GM19372 (cell line): ENCODE results near the gene IQSEC1.

ENCODE experiments used
- ATAC-seq: cut with Tn5 transposase; IDR thresholded peaks from one replicate; pipeline ENCODE4 v1.9.1; 2021; ENCODE audit warnings: mild to moderate bottlenecking, low read depth, moderate library complexity; ENCODE audit not compliant: unreplicated experiment

IQSEC1 gene

DNA sequence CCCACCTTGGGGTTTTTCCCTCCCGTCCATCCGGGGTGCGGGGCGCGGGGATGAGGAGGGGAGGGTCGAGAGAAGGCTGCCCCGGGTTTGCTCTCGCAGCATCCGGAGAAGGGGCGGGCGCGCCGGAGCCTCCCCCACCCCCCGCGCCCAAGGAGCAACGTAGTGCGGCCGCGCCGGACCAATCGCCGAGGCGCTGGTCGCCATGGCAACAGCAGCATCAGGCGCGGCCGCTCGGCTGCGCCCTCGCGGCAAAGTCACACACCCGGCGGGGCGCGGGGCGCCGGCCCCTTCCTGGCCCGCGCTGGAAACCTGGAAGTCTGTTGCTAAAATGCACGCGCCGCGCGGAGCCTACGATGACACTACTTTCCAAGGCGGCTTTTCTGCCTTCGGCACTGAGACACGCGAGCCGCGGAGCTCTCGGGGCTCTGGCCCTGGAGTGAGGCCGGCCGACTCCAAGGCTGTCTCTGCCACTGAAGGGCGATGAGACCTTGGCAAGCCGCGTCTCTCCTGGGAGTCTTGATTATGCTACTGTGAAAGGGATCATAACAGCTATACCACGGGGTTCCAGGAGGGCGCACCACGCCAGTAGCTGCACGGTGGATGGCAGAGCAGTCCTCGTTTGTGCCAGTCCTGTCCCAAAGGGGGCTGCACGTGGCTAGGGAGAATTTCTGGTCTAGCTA is at the start of gene IQSEC1:
Gene IQSEC1 (minus strand): TSS at position 104 of the 680 bp plus-strand sequence. CDS start 415 bp downstream, outside the sequence.
- peak; percentile 50 for ATAC-seq

DNA sequence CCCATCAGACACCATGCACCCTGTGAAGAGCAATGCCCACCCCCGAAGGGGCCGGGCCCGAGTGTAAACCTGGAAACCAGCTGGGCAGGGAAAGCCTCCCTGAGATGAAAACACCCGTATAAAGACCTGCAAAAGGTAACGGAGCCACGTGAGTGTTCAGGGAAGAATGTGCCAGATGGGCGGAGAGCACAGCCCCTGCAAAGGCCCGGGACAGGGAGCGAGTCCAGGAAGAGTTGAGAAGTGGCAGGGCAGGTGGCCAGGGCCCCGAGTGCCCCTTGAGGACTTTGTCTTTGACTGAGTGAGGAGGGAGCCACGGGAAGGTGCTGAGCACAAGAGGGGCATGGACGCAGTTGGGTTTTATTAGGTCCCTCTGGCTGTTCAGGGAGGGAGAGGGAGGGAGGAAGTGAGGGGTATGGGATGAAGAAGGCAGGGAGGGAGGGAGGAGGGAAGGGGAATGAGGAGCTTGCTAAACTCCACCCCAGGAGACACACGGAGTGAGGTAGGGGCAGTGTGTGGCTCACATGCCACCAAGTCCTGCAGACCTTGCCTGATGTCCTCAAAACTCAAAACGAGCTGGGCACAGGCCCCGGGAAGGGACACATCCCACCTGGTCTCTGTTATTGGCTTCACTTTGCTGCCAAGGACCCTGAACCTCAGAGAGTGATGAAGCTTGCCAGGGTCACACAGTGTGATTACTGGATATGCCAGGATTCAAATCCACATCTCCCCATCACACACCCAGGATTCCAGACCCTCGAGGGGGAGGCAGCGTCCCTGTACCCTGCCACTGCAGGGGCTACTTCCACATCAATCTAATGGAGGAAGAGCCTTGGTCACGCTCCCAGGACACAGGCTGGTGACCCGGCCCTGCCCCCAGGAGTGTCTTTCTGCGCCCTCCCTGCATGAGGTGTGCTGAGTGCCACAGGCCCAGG is 49.1 kb upstream of the IQSEC1 start:
- no peak for ATAC-seq

DNA sequence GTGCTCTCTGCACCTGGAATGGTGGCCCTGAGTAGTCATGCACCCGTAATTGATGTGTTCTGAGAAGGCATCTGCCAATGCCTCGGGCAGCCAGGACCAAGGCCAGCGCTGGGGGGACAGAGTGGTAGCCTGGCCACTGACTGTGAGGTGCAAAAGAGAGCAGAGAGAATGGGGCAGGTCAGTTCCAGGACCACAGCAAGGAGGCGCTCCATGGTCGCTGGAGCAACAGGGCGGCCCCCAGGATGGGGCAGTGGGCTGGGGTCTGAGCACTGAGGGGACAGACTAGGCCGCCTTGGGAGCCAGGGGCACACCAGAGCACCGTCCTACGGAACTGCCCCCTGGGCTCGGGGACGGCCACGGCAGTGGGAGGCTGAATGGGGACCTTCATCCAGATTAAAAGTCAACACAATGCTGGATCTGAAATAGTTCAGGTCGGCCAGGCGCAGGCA is 48.3 kb upstream of the IQSEC1 start:
- ATAC-seq, result no peak

DNA sequence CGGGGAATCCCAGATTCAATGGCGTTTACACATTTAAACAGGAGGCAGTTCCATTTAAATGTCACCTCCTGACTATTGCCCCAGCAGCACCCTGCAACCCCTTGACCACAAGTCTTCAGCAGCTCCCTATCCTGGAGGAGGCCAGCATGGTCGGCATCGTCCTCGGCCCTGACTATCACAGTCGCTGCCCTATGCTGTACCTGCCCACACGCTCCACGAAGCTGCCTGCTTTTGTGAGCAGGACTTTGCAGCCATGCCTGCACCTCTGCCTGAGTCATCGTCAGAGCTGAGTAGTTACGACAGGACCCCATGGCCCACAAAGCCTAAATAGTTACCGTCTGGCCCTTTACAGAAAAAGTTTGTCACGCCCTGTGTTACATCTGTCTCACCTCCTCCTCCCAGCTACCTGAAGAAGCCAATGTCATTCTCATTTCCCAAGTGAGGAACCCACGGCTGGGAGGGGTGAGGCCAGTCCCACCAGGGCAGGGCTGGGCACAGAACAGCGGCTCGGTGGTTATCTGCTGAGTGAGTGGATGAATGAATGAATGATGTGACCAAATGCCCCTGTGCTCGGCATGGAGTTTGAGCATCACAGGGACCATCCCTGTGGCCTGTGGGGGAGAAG is 47.8 kb upstream of the IQSEC1 start:
- ATAC-seq, result no peak

DNA sequence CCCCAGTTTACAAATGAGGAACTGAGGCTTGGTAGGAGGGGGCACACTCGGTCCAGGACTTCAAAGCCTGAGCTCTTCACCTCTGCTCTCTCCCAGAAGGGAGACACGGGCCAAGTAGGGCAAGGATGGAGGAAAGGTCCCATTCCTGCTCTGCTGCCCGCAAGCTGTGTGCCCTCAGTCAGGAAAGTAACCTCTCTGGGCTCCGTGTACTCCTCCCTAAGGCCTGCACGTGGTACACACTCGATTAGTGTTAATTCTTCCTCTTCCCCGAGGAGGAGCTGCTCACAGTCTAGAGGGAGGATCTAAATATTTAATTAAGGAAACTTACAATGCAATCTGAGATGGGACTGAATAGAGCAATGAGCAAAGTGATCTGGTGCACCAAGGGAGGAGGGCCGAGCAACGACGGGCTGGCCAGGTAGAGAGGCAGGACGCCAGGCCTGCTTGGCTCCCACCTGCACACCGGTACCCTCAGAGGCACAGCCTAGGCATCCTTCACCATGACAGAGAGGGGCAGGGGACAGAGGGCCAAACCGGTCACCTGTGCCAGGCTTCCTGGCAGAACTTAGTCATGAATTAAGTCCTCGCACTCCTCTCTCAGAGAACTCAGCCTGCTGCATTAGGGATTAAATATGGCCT is 47.2 kb upstream of the IQSEC1 start:
- ATAC-seq, result no peak

DNA sequence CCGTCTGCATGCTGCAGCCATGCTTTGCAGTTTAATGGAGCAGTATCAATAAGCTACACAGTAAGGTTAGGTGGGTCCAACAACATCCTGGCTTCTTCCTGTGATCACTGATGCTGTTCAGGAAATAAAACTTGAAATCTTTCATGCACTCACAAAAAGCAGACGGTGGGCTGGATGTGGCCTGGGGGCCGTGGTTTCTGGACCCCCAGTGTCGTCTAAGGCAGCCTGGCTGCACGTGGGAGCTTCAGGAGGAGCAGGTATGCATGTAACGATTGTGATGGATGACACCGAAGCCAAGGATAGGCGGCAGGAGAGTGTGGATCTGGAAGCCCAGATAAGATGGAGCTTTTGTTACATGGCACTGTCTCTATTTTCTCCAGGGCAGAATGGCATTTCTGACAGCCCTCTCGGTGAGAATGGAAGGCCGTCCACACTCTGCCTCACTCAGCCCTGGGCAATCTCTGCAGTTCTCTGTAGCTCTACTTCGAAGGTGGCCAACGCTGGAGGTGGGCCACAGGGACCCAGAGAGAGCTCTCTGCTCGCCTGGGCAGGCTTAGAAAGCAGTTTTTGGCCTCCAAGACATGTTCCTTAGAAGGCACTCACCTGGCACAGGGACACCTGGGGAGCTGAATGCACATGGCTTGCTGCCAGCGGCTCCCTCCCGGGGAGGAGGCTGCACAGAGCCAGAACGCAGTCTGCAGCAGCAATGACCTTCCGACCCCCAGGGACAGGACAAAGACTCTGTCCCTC is 46.4 kb upstream of the IQSEC1 start:
- ATAC-seq, result no peak

DNA sequence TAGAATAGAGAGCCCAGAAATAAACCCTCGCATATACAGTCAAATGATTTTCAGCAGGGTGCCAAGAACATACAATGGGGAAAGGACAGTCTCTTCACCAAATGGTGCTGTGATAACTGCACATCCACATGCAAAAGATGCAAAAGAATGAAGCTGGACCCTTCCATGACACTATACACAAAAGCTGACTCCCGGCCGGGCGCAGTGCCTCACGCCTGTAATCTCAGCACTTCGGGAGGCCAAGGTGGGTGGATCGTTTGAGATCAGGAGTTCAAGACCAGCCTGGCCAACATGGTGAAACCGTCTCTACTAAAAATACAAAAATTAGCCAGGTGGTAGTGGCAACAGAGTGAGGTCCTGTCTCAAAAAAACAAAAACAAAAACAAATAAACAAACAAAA is 43.2 kb upstream of the IQSEC1 start:
- ATAC-seq, result no peak

DNA sequence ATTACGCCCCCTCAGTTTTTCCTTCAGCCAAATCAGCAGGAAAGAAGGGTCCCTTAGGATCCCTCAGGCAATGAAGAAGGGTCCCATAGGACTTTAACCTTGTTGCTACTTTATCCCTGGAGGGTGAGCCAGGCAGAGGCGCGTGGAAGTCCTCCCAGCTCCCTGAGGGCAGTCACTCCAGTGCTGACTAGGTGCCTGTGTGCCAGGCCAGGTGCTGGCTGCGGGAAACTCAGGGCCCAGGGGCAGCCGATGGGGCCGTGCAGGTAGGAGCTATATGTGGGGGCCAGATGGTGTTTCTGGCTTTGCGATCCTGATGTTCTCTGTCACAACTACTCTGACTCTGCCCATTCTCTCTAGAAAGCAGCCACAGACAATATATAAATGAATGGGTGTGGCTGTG is 42.8 kb upstream of the IQSEC1 start:
- ATAC-seq, result no peak

DNA sequence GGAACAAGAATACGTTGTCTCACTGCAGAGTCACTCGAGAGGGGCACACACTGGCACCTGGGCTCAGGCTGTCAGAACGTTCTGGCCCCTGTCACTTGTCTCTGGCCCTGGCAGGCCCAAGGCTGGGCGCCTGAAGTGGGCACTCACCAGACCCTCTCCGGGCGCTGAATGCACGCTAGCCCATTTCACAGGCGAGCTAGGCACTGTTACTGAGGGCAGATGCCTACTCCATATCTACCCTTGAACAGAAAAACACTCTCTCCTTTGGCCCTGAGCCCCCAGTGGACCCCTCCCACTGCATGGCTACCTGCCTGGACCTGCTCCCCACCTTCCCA is 42.3 kb upstream of the IQSEC1 start:
- no peak for ATAC-seq

DNA sequence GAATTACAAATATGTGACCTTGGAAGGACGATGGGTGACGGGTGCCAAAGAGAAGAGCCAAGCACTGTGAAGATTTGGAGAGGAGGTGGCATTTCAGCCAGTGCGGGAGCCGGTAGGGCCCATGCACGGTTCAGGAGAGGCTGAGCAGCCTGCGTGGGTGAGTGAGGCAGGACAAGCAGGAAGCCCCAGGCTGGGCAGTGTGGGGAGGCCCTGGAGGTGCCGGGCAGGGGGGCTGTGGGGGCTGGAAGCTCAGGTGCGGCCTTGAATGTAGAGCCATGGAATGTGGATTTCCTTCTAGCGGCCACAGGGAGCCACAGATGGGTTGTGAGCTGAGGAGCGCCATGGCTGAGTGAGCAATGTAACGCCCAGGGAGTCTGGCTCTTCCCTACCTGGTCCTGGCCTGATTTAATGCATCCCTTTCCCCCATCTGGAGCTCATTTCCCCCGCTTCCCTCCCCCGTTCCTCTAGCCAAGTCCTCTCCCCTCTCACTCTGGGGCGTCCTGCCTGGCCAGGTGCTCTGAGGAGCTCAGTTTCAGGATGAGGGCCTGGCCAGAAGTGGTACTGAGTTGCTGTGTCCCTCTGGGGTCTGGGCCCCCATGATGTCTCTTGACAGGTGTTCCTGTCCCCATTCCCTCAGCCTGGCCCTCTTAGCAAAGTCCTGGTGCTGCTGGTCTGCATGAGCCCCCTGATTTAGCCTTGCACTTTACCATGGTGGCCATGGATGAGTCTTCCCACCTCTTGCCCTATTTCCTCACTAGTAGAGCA is 41.8 kb upstream of the IQSEC1 start:
- no peak for ATAC-seq

DNA sequence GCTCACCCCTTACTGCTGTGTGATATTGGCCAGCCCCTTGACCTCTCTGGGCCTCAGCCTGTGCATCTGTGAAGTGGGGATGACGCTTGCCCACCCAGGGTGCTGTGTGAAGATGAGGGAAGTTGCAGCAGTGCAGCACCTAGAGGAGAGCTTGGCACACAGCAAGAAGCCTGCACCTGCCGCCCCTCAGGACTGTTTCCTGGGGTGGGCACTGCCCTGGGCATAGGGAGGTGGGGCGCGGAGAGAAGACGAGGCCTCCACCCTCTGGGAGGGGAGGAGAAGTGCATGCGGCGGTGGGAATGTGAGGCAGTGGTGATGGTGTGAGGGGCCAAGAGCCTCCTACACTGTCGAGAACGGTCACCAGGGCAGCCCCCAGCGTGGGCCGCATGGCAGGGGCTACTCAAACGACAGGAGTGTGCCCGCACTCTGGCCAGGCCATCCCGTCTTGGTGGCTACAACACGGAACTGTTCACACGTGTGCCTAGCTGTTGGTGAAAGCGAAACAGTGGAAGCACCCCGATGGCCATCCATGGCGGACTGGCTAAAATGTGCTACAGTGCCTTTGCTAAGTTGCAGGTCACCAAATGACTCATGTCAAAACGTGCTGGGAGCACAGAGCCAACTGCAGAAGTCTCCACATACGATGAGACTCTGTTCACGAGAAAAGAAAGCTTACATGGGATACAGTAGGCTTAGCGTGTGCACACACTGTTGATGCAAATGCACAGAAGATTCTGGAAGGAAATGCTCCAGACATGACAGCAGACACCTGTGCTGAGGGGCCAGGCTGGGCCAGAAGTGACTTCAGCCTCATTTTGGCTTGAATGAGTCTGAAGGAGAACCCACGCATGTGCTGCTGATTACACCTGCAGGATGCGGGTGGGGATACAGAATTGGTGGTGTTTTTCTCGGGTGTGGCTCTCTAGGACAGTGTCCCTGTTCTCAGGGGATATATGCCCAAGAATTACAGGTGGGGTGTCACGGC is 40.4 kb upstream of the IQSEC1 start:
- no peak for ATAC-seq

DNA sequence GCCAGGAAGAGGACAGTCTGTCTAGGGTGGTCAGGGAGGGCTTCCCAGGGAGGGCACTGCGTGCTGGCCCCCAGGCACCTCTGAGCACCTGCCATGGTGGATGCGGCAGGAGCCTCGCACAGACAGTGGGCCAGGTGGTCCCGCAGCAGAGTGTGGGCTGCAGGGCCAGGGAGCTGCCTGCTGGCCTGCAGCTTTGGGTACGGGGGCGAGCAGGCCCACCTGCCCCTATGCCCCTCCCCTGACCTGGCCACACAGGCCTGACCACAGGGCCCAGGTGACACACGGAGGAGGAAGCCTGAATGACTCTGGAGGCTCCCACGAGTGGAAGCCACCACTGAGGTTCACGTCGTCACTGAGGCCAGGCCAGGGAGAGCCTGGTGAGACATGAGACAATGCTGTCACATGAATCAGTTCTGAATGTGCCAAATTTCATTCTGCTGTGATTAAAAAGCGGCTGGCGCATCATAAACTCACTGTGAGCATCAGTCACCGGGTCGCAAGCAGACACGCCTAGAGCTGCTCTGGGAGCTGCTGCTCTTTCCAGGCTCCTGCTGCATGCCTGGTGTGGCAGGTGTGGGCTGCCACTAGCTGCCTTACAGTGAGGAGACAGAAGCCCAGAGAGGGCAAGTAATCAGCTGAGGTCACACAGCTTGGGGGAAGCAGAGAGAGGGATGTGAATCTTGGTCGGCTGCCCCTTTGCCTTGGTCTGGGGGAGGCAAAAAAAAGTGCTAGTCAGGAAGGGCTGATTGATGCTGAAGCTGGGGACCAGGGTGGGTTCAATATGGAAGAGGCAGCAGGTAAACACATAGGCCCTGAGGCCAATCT is 39.5 kb upstream of the IQSEC1 start:
- no peak for ATAC-seq

DNA sequence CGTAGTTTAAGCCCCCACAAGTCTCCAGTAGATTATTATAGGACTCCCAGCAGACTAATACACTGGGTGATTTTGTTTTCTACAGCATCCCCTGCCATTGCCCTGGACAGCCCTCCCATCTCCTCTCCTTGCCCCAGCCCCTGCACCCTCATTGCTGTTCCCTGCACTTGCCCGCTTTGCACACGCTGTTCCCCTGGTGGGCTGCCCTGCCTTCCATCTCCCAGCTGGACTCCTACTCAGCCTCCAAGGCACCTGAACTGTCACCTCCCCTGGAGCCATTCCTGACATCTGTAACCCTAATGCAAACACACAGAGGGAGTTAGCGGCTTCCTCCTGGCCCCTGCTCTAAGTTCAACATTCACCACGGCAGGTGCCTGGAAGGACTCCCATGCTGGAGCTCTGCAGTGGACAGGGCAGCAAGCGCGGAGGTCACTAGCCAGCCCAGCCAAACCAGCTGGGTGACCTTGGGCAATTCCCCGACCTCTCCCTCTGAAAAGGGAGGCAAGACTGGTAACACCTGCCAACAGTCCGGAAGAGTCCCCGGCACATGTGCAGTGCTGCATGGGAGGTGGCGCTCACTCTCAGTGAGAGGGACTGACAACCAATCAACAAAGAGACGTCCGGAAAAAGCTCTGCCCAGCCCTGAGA is 38.8 kb upstream of the IQSEC1 start:
- ATAC-seq, result no peak

DNA sequence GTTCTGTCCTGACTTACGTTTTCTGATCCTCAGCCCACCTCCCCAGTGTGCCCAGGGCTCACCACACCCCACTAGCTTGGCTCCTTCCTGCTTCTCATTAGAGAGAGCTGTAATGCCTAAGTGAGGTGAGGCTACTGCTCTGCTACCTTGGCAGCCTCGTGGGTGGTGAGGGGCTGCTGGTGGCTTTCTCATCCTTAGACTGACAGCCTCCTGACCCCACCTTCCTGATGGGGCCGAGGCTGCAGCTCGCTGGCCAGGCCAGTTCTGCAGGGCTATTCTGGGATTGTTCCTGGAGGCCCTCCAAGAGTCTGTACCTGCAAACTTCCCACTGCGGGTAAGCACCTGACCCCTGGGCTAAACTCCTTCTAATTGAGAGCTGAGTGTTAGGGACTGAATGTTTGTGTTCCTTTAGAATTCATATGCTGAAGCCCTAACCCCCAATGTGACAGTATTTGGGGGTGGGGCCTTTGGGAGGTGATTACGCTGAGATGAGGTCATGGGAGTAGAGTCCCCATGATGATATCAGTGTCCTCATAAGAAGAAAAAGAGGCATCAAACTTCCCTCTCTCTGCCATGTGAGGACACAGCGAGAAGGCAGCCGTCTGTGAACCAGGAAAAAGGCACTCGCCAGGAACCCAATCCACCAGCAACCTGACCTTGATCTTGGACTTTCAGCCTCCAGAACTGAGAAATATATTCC is 38.1 kb upstream of the IQSEC1 start:
- ATAC-seq, result no peak

DNA sequence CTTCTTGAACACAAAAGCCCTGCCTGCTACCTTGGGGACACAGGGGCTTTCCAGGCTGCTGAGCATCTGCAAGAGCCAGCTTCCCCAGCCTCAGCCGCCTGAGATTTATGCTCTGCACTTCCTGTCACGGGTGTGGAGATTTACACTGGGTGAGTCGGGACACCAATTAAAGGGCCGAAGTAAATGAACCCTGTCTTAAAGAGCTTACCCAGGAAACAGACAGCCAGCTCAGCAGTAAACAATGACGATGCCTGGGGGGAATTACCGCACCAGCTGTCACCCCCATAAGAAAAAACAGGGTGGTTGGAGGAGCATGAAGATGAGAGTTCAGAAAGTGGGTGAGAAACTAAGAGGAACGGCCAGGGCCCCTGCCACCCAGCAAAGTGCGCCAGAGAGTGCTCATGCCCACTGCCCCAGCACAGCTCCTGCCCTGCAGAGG is 37.5 kb upstream of the IQSEC1 start:
- ATAC-seq, result peak; percentile 65

DNA sequence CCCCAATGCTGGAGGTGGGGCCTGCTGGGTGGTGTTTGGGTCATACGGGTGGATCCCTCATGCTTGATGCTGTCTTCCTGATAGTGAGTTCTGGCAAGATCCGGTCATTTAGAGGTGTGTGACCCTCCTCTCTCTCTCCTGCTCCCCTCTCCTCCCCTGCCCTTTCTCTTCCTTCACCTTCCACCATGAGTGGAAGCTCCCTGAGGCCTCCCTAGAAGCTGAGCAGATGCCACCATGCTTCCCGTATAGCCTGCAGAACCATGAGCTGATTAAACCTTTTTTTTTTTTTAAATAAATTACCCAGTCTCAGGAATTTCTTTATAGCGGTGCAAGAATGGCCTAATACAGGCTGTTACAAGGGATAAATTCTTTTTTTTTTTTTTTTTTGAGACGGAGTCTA is 36.3 kb upstream of the IQSEC1 start:
- ATAC-seq, result no peak
